HTERT RPE-1 (cell line): ENCODE results near the gene MUS81.
"Not testable (repeated sequence)": the region's sequence is repeated elsewhere in the genome, so short reads cannot be mapped to it uniquely, and the experiment has no call there.

Experiments
- in situ Hi-C: fragments of 300-500 bp; cut with MboI; formaldehyde crosslinking; loops from 4 replicates; pipeline ENCODE4 v1.14.3; 2020; ENCODE audit warnings: low sequenced_read_pairs

MUS81 gene

GRCh38 chr11:65860278-65861164 is at the start of gene MUS81:
TSS of gene MUS81 (plus strand) at chr11:65860433. CDS start at chr11:65860754, 321 bp downstream.
- in situ Hi-C loops = no loop called here

GRCh38 chr11:65811764-65812475 is 48.3 kb upstream of the MUS81 start:
- in situ Hi-C loops = no loop called here

GRCh38 chr11:65814131-65814985 is 45.9 kb upstream of the MUS81 start:
- in situ Hi-C loops = no loop called here

- in situ Hi-C loops = no loop called here
These were observed 45.2 kb upstream of the MUS81 start for GRCh38 chr11:65814986-65815565.

GRCh38 chr11:65816696-65817095 is 43.5 kb upstream of the MUS81 start:
- in situ Hi-C loops = no loop called here

- in situ Hi-C loops = no loop called here
These were observed 42.9 kb upstream of the MUS81 start for GRCh38 chr11:65817312-65817834.

GRCh38 chr11:65817835-65818680 is 42.2 kb upstream of the MUS81 start:
- in situ Hi-C loops = no loop called here

- in situ Hi-C loops = no loop called here
These were observed 39.1 kb upstream of the MUS81 start for GRCh38 chr11:65821107-65821506.

GRCh38 chr11:65822776-65823528 is 37.3 kb upstream of the MUS81 start:
- in situ Hi-C loops = no loop called here

GRCh38 chr11:65826984-65827735 is 33.1 kb upstream of the MUS81 start:
- in situ Hi-C loops = no loop called here

GRCh38 chr11:65829459-65829858 is 30.8 kb upstream of the MUS81 start:
- in situ Hi-C loops = no loop called here

- in situ Hi-C loops = not testable (repeated sequence)
These were observed 28.0 kb upstream of the MUS81 start for GRCh38 chr11:65832231-65832630.

GRCh38 chr11:65833297-65834030 is 26.8 kb upstream of the MUS81 start, which contains the start of gene SNX32:
TSS of gene SNX32 (plus strand) at chr11:65833963. CDS start at chr11:65834066, 103 bp downstream.
- in situ Hi-C loops = no loop called here

- in situ Hi-C loops = no loop called here
These were observed 26.0 kb upstream of the MUS81 start for GRCh38 chr11:65834202-65834601.

- in situ Hi-C loops = no loop called here
These were observed 18.1 kb upstream of the MUS81 start for GRCh38 chr11:65842144-65842543.

- in situ Hi-C loops = no loop called here
These were observed 16.4 kb upstream of the MUS81 start for GRCh38 chr11:65843811-65844210.

GRCh38 chr11:65844231-65844872 is 15.9 kb upstream of the MUS81 start:
- in situ Hi-C loops = no loop called here
